HG02610 (cell line): Measurements from ENCODE around the gene DHX58.
"Not testable (repeated sequence)": the region's sequence is repeated elsewhere in the genome, so short reads cannot be mapped to it uniquely, and the experiment has no call there.

Experiments
- ATAC-seq: cut with Tn5 transposase; IDR thresholded peaks from one replicate; pipeline ENCODE4 v1.9.1; 2021; ENCODE audit warnings: mild to moderate bottlenecking, moderate library complexity; ENCODE audit not compliant: unreplicated experiment

The DHX58 gene

GRCh38 chr17:42112552-42113176 is at the start of gene DHX58:
Gene DHX58, minus strand, starts transcription at chr17:42112714. Its CDS starts 822 bp downstream, at chr17:42111892.
- peak; percentile 62 for ATAC-seq

DNA sequence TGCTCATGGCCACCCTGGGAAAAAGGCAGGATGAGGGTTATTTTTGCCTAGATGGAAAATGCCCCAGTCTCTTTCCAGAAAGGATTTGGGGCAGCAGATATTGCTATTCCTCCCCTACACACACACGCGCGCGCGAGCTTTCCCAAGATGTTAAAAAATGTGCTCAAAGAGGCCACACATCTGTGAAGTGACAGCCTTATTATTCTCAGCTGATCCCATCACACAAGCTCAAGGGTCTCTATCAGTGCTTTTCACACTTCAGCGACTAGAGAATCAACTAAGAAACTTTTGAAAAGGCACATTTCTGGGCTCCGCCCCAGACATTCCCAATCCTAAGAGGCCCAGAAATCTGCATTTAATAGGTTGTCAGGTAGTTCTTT is 48.0 kb upstream of the DHX58 start:
- ATAC-seq = no peak

- ATAC-seq = no peak
Observed at GRCh38 chr17:42159796-42160530, 47.4 kb upstream of the DHX58 start.

- no peak for ATAC-seq
Observed at GRCh38 chr17:42155614-42156045, 43.1 kb upstream of the DHX58 start.

GRCh38 chr17:42153919-42154742 is 41.6 kb upstream of the DHX58 start:
- ATAC-seq = no peak

DNA sequence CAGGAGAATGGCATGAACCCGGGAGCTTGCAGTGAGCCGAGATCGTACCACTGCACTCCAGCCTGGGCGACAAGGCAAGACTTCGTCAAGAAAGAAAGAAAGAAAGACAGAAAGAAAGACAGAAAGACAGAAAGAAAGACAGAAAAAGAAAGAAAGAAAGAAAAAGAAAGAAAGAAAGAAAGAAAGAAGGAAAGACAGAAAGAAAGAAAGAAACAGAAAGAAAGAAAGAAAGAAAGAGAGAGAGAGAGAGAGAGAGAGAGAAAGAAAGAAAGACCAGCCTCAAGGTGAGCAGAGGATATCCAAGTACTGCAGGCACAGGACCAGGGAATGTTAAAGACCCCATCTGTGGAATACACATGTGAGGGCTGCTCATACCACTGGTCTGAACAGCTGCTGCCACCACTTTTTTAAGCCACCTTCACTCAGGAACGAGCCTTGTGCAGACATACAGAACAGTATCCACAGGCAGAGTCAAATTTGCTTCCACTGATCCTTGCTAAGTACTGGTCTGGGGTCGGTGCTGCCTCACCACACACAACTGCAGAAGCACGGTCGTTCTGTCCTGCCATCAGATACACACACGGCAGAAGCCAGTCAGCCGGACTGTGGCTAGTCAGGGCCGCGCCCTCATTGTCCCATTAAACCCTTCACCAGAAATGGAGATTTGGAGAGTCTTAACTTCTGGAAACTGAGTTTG is 34.5 kb upstream of the DHX58 start:
- no peak for ATAC-seq

GRCh38 chr17:42143138-42143537 is 30.6 kb upstream of the DHX58 start:
- not testable (repeated sequence) for ATAC-seq

- no peak for ATAC-seq
Observed at GRCh38 chr17:42142371-42142896, 29.9 kb upstream of the DHX58 start.

DNA sequence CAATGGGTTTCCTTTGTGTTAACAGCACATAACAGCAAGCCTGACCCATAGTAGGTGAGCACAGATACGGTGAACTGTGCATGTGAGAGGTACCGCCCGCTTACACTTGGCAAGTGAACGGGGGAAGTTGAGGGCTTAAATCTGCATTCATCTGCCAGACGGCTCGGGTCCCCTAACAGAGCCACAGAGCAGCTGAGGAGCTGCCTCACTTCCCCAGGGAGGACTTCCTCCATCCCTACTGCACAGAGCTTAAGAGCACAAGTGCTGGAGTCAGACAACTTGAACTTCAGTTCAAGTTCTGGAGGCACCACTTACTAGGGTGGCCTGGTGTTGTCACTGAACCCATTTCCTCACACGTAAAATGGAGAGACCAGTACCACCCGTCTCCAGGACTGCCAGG is 28.9 kb upstream of the DHX58 start:
- no peak for ATAC-seq

DNA sequence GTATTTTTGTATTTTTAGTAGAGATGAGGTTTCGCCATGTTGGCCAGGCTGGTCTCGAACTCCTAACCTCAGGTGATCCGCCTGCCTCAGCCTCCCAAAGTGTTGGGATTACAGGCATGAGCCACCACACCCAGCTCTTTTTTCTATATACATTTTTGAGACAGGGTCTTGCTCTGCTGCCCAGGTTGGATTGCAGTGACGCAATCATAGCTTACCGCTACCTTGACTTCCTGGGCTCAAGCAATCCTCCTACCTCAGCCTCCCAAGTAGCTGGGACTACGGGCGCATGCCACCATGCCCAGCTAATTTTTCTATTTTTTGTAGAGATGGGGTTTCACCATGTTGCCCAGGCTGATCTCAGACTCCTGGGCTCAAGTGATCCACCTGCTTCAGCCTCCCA is 28.2 kb upstream of the DHX58 start:
- ATAC-seq = not testable (repeated sequence)

DNA sequence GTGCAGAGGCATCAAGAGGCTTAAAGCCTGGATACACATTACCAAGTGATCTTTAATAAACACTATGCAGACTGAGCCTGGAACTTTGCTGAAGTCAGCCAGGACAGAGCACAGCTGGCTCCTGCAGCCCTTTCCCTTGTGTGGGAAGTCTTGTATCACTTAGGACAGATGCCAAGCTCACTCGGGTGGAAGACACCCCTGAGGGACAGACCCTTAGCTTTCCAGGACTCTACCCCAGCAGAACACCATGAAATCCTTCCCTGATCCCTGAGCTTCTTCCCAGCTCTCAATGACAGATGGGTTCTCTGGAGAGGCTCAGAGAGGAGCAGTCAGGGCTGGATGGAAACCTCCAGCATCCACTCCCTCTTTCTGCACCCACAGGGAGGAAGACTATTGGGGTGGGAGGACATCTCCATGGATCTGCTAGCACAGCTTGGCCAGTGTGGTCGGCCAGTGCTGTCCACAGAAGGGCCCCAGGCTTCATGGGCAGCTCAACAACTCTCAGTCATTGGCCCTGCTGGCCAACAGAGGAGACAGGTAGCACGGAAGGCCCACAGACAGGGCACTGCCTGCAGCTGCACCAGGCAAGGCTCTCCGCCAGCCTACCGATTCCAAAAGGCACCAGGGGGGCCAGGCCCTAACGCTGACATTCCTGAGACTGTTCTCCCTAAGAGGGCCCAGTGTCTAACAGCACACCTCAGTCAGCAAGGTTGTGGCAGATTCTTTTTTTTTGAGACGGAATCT is 26.4 kb upstream of the DHX58 start:
- ATAC-seq = no peak

- no peak for ATAC-seq
Observed at GRCh38 chr17:42136654-42137051, 24.1 kb upstream of the DHX58 start.

- ATAC-seq = no peak
Observed at GRCh38 chr17:42135664-42136653, 23.4 kb upstream of the DHX58 start.

- ATAC-seq = no peak
Observed at GRCh38 chr17:42135151-42135550, 22.6 kb upstream of the DHX58 start.

DNA sequence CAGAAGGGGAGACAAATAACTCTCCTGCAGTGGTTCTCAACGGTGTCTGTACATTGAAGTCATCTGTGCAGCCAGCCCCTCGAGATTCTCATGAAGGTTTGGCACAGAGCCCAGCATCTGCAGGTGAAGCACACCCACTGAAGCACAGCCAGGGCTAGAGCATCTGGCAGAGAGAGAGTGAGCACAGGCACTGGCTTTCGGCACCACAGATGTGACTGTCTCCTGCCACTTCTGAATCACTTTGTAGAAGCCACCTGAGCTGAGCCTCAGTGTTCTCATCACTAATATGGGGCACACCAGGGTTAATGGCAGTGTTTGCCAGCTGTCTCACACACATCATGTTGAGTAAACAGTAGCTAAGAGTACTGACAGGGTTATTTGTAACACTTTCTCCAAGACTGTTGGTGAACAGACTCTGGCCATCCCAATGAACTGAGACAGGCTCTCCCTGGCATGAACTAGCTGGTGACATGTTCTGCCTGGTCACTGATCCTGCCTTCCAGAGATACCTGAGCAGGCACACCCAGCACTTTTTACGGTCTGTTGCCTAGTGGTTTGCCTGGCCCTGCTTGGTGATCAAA is 21.0 kb upstream of the DHX58 start:
- no peak for ATAC-seq

- ATAC-seq = no peak
Observed at GRCh38 chr17:42132941-42133340, 20.4 kb upstream of the DHX58 start.

DNA sequence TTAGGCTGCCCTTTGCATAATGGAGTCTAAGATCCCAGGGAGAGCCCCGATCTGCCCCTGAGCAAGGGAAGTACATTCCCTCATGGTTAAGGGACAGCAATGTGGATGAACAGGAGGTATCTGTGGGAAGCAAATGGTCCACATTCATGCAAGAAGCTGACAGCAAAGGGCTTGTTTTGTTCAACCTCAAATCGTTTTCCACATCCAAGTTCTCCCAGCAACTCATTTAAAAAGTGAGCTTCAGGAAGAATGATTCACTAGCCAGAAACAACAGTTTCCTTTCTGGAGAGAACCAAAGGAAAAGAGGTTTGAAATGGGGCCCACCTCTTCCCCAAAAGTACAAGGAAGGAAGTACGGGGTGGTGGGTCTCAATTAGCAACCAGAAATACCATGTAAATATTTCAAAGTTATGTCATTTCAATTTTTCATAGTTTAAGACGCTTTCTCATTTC is 19.5 kb upstream of the DHX58 start:
- ATAC-seq = no peak

GRCh38 chr17:42131232-42131631 is 18.7 kb upstream of the DHX58 start:
- no peak for ATAC-seq
